ENCODE data around the gene LRRC63.
A peak's percentile ranks its signal among the peaks of the same experiment; 100 is the strongest.

- no peak for TF ChIP-seq BRCA1 (IDR thresholded peaks at IDR 0.05)
- no peak for TF ChIP-seq BRCA1 (CRISPR knock-in tag; IDR thresholded peaks at IDR 0.05)
- no peak for TF ChIP-seq SAFB (IDR thresholded peaks at IDR 0.05; ENCODE audit: borderline replicate concordance, low read depth, low read length)
- TF ChIP-seq CBX5 (IDR thresholded peaks at IDR 0.05; ENCODE audit: borderline replicate concordance, low read depth), result no peak
- TF ChIP-seq, protein P1, sequence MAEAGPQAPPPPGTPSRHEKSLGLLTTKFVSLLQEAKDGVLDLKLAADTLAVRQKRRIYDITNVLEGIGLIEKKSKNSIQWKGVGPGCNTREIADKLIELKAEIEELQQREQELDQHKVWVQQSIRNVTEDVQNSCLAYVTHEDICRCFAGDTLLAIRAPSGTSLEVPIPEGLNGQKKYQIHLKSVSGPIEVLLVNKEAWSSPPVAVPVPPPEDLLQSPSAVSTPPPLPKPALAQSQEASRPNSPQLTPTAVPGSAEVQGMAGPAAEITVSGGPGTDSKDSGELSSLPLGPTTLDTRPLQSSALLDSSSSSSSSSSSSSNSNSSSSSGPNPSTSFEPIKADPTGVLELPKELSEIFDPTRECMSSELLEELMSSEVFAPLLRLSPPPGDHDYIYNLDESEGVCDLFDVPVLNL (CRISPR knock-in tag; IDR thresholded peaks at IDR 0.05; ENCODE audit: low read depth), result no peak
- TF ChIP-seq ZFP91 (CRISPR knock-in tag; IDR thresholded peaks at IDR 0.05), result no peak
- peak; percentile 52 to 67 (median 65); a peak in 5 of 6 replicates for TF ChIP-seq CTCF (IDR thresholded peaks at IDR 0.05 in 2 of 3, conservative IDR thresholded peaks at IDR 0.05 in 1 of 3; ENCODE audit: insufficient read depth in 2 of 3, low read depth in 1 of 3, low read length in 3 of 3)
- TF ChIP-seq TCFL5 (CRISPR knock-in tag; conservative IDR thresholded peaks at IDR 0.05), result no peak
- no peak for TF ChIP-seq TAF1 (IDR thresholded peaks at IDR 0.05; ENCODE audit: control insufficient read depth, extremely low read depth, insufficient read depth, low read length, severe bottlenecking)
- no peak for TF ChIP-seq USF2 (CRISPR knock-in tag; IDR thresholded peaks at IDR 0.05)
These were observed 77.0 kb downstream of the LRRC63 start for GRCh38 chr13:46288570-46289259.

All from K562 (cell line).